ENCODE results near the gene RFX3.
A peak's percentile ranks its signal among the peaks of the same experiment; 100 is the strongest.

Gene RFX3

DNA sequence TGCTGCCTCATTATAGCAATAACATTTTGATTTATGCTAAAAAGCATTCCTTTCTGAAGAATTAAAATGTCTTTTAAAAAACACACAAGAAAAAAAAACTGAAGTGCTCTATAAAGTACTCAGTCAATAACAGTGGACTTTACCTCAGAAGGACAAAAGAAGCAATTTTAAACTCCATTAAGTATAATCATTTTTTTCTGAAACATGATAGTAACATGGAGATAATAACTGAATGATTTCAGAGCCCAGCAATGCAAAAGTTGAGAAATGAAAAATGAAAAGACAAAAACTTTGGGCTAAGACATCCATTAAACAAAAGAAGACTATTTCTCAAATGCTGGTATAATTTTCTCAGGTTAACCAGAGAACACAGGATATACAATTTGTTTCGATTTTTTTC lies 78.7 kb downstream of the RFX3 start:
- TF ChIP-seq ZBTB7A (IDR thresholded peaks at IDR 0.05; ENCODE audit: low read depth) (no peak), TEAD4 (IDR thresholded peaks at IDR 0.05) (no peak), CEBPB (IDR thresholded peaks at IDR 0.05) (no peak), TCF12 (IDR thresholded peaks at IDR 0.05; ENCODE audit: low read depth) (no peak), YY1 (IDR thresholded peaks at IDR 0.05; ENCODE audit: low read depth) (no peak), EP300 (IDR thresholded peaks at IDR 0.05; ENCODE audit: borderline replicate concordance) (no peak), CREB1 (IDR thresholded peaks at IDR 0.05; ENCODE audit: low read depth) (no peak), FOXM1 (IDR thresholded peaks at IDR 0.05; ENCODE audit: borderline replicate concordance, low read depth) (no peak), EGR1 (IDR thresholded peaks at IDR 0.05) (no peak), RAD21 (IDR thresholded peaks at IDR 0.05; ENCODE audit: low read depth) (no peak), NFIC (IDR thresholded peaks at IDR 0.05) (no peak), TAF1 (IDR thresholded peaks at IDR 0.05; ENCODE audit: low read depth) (no peak)
- TF ChIP-seq, protein P1, sequence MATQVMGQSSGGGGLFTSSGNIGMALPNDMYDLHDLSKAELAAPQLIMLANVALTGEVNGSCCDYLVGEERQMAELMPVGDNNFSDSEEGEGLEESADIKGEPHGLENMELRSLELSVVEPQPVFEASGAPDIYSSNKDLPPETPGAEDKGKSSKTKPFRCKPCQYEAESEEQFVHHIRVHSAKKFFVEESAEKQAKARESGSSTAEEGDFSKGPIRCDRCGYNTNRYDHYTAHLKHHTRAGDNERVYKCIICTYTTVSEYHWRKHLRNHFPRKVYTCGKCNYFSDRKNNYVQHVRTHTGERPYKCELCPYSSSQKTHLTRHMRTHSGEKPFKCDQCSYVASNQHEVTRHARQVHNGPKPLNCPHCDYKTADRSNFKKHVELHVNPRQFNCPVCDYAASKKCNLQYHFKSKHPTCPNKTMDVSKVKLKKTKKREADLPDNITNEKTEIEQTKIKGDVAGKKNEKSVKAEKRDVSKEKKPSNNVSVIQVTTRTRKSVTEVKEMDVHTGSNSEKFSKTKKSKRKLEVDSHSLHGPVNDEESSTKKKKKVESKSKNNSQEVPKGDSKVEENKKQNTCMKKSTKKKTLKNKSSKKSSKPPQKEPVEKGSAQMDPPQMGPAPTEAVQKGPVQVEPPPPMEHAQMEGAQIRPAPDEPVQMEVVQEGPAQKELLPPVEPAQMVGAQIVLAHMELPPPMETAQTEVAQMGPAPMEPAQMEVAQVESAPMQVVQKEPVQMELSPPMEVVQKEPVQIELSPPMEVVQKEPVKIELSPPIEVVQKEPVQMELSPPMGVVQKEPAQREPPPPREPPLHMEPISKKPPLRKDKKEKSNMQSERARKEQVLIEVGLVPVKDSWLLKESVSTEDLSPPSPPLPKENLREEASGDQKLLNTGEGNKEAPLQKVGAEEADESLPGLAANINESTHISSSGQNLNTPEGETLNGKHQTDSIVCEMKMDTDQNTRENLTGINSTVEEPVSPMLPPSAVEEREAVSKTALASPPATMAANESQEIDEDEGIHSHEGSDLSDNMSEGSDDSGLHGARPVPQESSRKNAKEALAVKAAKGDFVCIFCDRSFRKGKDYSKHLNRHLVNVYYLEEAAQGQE (IDR thresholded peaks at IDR 0.05; ENCODE audit: low read depth) = no peak
- TF ChIP-seq, protein P2, sequence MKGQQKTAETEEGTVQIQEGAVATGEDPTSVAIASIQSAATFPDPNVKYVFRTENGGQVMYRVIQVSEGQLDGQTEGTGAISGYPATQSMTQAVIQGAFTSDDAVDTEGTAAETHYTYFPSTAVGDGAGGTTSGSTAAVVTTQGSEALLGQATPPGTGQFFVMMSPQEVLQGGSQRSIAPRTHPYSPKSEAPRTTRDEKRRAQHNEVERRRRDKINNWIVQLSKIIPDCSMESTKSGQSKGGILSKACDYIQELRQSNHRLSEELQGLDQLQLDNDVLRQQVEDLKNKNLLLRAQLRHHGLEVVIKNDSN (IDR thresholded peaks at IDR 0.05) = no peak
- TF ChIP-seq, protein P3, sequence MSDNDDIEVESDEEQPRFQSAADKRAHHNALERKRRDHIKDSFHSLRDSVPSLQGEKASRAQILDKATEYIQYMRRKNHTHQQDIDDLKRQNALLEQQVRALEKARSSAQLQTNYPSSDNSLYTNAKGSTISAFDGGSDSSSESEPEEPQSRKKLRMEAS (IDR thresholded peaks at IDR 0.05) = no peak

DNA sequence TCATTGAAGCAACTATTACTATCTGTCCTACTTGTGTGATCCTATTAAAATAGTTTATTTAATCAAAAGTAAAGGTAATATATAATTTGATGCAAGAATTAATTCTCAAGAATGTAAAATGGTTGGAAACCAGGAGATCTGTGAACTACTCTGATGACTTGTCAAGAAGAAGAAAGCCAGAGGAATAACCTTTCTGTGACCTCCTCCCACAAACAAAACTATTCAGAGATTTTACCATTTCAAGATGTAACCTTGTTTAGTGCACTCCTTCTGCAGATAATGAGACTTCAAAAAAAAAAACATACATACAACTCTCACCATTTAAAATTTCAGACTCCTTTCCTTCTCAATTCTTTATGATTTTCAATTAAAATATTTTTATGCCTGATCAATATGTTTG lies 79.5 kb downstream of the RFX3 start:
- TF ChIP-seq CEBPB (IDR thresholded peaks at IDR 0.05) = no peak
- TF ChIP-seq, protein P3 (IDR thresholded peaks at IDR 0.05) = no peak
- TF ChIP-seq EP300 (IDR thresholded peaks at IDR 0.05; ENCODE audit: borderline replicate concordance) = no peak
- no peak for TF ChIP-seq RAD21 (IDR thresholded peaks at IDR 0.05; ENCODE audit: low read depth)
- no peak for TF ChIP-seq ZBTB7A (IDR thresholded peaks at IDR 0.05; ENCODE audit: low read depth)
- no peak for TF ChIP-seq EGR1 (IDR thresholded peaks at IDR 0.05)
- TF ChIP-seq TAF1 (IDR thresholded peaks at IDR 0.05; ENCODE audit: low read depth) = no peak
- no peak for TF ChIP-seq TCF12 (IDR thresholded peaks at IDR 0.05; ENCODE audit: low read depth)
- TF ChIP-seq, protein P2 (IDR thresholded peaks at IDR 0.05) = no peak
- TF ChIP-seq YY1 (IDR thresholded peaks at IDR 0.05; ENCODE audit: low read depth) = no peak
- TF ChIP-seq FOXM1 (IDR thresholded peaks at IDR 0.05; ENCODE audit: borderline replicate concordance, low read depth) = no peak
- no peak for TF ChIP-seq CREB1 (IDR thresholded peaks at IDR 0.05; ENCODE audit: low read depth)
- no peak for TF ChIP-seq NFIC (IDR thresholded peaks at IDR 0.05)
- TF ChIP-seq, protein P1 (IDR thresholded peaks at IDR 0.05; ENCODE audit: low read depth) = no peak
- TF ChIP-seq TEAD4 (IDR thresholded peaks at IDR 0.05) = no peak

DNA sequence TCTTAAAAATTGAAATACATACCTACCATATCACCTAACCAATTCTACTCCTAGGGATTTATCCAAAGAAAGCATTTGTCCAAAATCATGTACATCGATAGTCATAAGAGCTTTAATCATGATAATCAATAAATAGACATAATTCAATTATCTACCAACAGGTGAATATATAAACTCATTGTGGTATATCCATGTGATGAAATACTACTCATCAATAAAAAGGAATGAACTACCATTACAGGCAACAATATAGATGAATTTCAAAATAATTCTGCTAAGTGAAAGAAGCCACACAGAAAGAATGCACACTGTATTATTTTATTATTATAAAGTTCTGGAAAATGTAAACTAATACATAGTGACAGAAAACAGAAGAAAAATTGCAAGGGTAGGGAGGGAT lies 81.8 kb downstream of the RFX3 start:
- TF ChIP-seq NFIC (IDR thresholded peaks at IDR 0.05) (no peak), TCF12 (IDR thresholded peaks at IDR 0.05; ENCODE audit: low read depth) (no peak), EGR1 (IDR thresholded peaks at IDR 0.05) (no peak), ZBTB7A (IDR thresholded peaks at IDR 0.05; ENCODE audit: low read depth) (no peak), CEBPB (IDR thresholded peaks at IDR 0.05) (no peak), EP300 (IDR thresholded peaks at IDR 0.05; ENCODE audit: borderline replicate concordance) (no peak)
- TF ChIP-seq, protein P1 (IDR thresholded peaks at IDR 0.05; ENCODE audit: low read depth) = no peak

DNA sequence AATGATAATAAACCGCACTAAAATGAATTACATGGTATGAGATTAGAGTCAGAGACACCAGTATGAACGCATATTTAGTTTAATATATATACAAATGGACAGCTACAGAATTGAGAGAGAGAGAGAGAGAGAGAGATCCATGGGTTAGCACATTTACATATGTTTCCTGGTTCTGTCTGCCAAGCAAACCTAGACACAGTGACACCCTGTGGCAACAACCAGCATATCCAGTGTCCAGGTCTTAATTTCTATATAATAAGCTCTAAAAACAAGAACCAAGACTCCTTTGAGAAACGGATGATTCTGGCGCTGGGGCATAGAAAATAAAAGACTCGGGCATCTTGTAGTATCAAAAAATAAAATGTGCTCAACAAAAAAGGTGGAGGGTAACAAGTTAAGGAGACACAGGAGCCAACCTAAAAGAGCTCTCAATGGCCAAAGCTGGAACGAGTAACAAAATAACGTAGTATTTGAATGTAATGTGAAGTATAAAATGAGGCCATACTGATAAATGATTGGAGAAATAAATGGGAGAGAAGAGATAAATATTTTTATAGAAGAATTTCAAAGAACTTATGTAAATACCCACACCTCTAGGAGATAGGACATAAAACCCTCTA lies 84.5 kb downstream of the RFX3 start:
- TF ChIP-seq EGR1 (IDR thresholded peaks at IDR 0.05) = no peak
- TF ChIP-seq TAF1 (IDR thresholded peaks at IDR 0.05; ENCODE audit: low read depth) = no peak
- no peak for TF ChIP-seq YY1 (IDR thresholded peaks at IDR 0.05; ENCODE audit: low read depth)
- peak; percentile 61 for TF ChIP-seq RAD21 (IDR thresholded peaks at IDR 0.05; ENCODE audit: low read depth)
- TF ChIP-seq CEBPB (IDR thresholded peaks at IDR 0.05) = no peak
- 0 out of 2 replicates have a peak, but pooled peaks have one; percentile 25 for TF ChIP-seq CREB1 (IDR thresholded peaks at IDR 0.05; ENCODE audit: low read depth)
- TF ChIP-seq EP300 (IDR thresholded peaks at IDR 0.05; ENCODE audit: borderline replicate concordance) = no peak

Data from Ishikawa (cell line).